DOHH2 (cell line): ENCODE data around the gene RIMBP2.
A peak's percentile ranks its signal among the peaks of the same experiment; 100 is the strongest.
"Not testable (repeated sequence)": the region's sequence is repeated elsewhere in the genome, so short reads cannot be mapped to it uniquely, and the experiment has no call there.

Experiments
- H3F3A ChIP-seq: fragments of 200-600 bp; sonication (generic), shearing (Covaris generic); 2 replicates; pipeline ENCODE4 v1.6.0; 2016; ENCODE audit warnings: antibody characterized with exemption, mild to moderate bottlenecking; ENCODE audit not compliant: control insufficient read depth, insufficient read depth
- H3K27ac ChIP-seq: fragments of 200-600 bp; sonication (generic); 2 replicates; pipeline ENCODE4 v1.5.1; 2014; ENCODE audit warnings: low read depth, mild to moderate bottlenecking, low read length, moderate library complexity
- H3K27me3 ChIP-seq: fragments of 200-600 bp; sonication (generic); 2 replicates; pipeline ENCODE4 v1.6.1; 2014; ENCODE audit warnings: mild to moderate bottlenecking, low read length, mixed read lengths; ENCODE audit not compliant: control insufficient read depth
- H3K36me3 ChIP-seq: fragments of 200-600 bp; sonication (generic); 2 replicates; pipeline ENCODE4 v1.6.1; 2014; ENCODE audit warnings: mild to moderate bottlenecking, low read length, moderate library complexity, mixed read lengths; ENCODE audit not compliant: control insufficient read depth
- H3K4me1 ChIP-seq: fragments of 200-600 bp; sonication (generic); 2 replicates; pipeline ENCODE4 v1.6.1; 2014; ENCODE audit warnings: mild to moderate bottlenecking, low read length, mixed read lengths; ENCODE audit not compliant: control insufficient read depth
- H3K4me2 ChIP-seq: fragments of 200-600 bp; sonication (generic); 2 replicates; pipeline ENCODE4 v1.6.0; 2014; ENCODE audit warnings: mild to moderate bottlenecking, low read length, moderate library complexity
- H3K4me3 ChIP-seq: fragments of 200-600 bp; sonication (generic); 2 replicates; pipeline ENCODE4 v1.5.1; 2014; ENCODE audit warnings: mild to moderate bottlenecking, low read length, mixed read lengths
- H3K79me2 ChIP-seq: fragments of 200-600 bp; sonication (generic); 2 replicates; pipeline ENCODE4 v1.6.1; 2014; ENCODE audit warnings: mild to moderate bottlenecking, low read length, mixed read lengths; ENCODE audit not compliant: control insufficient read depth
- H3K9me2 ChIP-seq: fragments of 200-600 bp; sonication (generic); replicated peaks from 2 replicates; pipeline ENCODE4 v1.6.1; 2014; ENCODE audit warnings: mild to moderate bottlenecking, low read length, mixed read lengths; ENCODE audit not compliant: control insufficient read depth
- H3K9me3 ChIP-seq: fragments of 200-600 bp; sonication (generic); 2 replicates; pipeline ENCODE4 v1.6.1; 2014; ENCODE audit warnings: antibody characterized with exemption, low read length, mixed read lengths; ENCODE audit not compliant: control insufficient read depth, insufficient read depth
- H4K20me1 ChIP-seq: fragments of 200-600 bp; sonication (generic); 2 replicates; pipeline ENCODE4 v1.6.0; 2014; ENCODE audit warnings: low read depth, mild to moderate bottlenecking, antibody characterized with exemption, low read length, moderate library complexity; ENCODE audit not compliant: control insufficient read depth, insufficient read depth
- EZH2phosphoT487 ChIP-seq: fragments of 200-600 bp; sonication (generic); IDR thresholded peaks from 2 replicates; pipeline ENCODE4 v1.6.1; 2017; ENCODE audit warnings: borderline replicate concordance, mild to moderate bottlenecking, antibody characterized with exemption, low read length, moderate library complexity, mixed read lengths
- TF ChIP-seq, protein P1 (sequence below): fragments of 200-600 bp; sonication (generic); IDR thresholded peaks from one replicate; pipeline ENCODE4 v1.5.1; 2014; ENCODE audit warnings: antibody characterized with exemption, mild to moderate bottlenecking, low read depth, low read length; ENCODE audit not compliant: poor library complexity, severe bottlenecking

Gene RIMBP2

DNA sequence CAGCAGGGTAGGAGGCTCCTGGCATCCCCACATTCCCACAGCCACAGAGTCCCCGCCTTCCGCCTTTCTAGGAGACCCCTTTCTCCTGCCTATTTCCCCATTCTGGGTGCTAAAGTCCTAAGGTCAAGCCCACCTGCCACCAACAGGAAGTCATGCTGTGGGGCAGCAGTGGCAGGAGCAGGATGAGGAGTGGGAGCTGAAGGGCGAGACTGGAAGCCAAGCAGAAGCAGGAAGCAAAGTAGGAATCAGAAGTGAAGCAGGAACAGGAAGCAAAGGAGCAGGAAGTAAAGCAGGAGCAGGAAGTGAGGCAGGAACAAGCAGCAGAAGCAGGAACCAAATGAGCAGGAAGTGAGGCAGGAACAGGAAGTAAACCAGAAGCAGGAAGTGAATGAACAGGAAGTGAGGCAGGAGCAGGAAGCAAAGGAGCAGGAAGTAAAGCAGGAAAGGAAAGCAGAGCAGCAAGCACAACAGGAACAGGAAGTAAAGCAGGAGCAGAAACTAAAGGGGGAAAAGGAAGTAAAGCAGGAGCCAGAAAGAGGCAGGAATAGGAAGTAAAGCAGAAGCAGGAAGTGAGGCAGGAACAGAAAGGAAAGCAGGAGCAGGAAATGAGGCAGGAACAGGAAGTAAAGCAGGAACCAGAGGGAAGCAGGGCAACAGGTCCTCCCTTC is 38.3 kb upstream of the RIMBP2 start:
- Histone ChIP-seq H3K4me1 (peaks cover 30% of the 10 kb centered on the region), H4K20me1 (no peaks in the 10 kb centered on the region), H3K27me3 (no peaks in the 10 kb centered on the region), H3F3A (peaks cover 11% of the 10 kb centered on the region), H3K4me3 (peak overlapping the region; percentile 52), H3K9me3 (peaks cover 21% of the 10 kb centered on the region), H3K4me2 (peak overlapping the region; percentile 52), H3K9me2 (no peaks in the 10 kb centered on the region), H3K36me3 (peaks cover 9% of the 10 kb centered on the region), H3K79me2 (no peaks in the 10 kb centered on the region), H3K27ac (peak overlapping the region; percentile 63)
- TF ChIP-seq, protein P1, sequence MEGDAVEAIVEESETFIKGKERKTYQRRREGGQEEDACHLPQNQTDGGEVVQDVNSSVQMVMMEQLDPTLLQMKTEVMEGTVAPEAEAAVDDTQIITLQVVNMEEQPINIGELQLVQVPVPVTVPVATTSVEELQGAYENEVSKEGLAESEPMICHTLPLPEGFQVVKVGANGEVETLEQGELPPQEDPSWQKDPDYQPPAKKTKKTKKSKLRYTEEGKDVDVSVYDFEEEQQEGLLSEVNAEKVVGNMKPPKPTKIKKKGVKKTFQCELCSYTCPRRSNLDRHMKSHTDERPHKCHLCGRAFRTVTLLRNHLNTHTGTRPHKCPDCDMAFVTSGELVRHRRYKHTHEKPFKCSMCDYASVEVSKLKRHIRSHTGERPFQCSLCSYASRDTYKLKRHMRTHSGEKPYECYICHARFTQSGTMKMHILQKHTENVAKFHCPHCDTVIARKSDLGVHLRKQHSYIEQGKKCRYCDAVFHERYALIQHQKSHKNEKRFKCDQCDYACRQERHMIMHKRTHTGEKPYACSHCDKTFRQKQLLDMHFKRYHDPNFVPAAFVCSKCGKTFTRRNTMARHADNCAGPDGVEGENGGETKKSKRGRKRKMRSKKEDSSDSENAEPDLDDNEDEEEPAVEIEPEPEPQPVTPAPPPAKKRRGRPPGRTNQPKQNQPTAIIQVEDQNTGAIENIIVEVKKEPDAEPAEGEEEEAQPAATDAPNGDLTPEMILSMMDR: no peak
- no peak for TF ChIP-seq EZH2phosphoT487

GRCh38 chr12:130752692-130753230 is 36.7 kb upstream of the RIMBP2 start:
- H3K9me3 ChIP-seq: peaks cover 21% of the 10 kb centered on the region
- no peaks in the 10 kb centered on the region for H3K79me2 ChIP-seq
- H3K4me1 ChIP-seq: peaks cover 30% of the 10 kb centered on the region
- H3K9me2 ChIP-seq: no peaks in the 10 kb centered on the region
- H3K36me3 ChIP-seq: peaks cover 9% of the 10 kb centered on the region
- H4K20me1 ChIP-seq: no peaks in the 10 kb centered on the region
- H3K27ac ChIP-seq: no peak overlapping the region
- no peaks in the 10 kb centered on the region for H3K27me3 ChIP-seq
- no peak overlapping the region for H3K4me2 ChIP-seq
- peaks cover 11% of the 10 kb centered on the region for H3F3A ChIP-seq
- TF ChIP-seq, protein P1: peak; percentile 17
- TF ChIP-seq EZH2phosphoT487: no peak
- no peak overlapping the region for H3K4me3 ChIP-seq

DNA sequence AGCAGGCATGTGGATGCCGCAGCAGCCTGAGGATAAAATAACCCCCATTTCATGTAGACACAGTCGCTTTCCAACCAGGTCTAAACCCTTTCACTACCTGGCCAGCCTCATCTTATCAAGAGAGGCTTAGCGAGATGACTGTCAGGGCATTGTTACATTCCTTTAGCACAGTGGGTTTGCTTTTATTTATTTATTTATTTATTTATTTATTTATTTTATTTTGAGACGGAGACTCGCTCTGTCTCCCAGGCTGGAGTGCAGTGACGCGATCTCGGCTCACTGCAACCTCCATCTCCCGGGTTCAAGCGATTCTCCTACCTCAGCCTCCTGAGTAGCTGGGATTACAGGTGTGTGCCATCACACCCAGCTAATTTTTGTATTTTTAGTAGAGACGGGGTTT is 35.9 kb upstream of the RIMBP2 start:
- H3K4me3 ChIP-seq: peak overlapping the region; percentile 37
- not testable (repeated sequence) for H4K20me1 ChIP-seq, H3K36me3 ChIP-seq, H3K27ac ChIP-seq, H3K27me3 ChIP-seq, H3K9me2 ChIP-seq, H3K79me2 ChIP-seq
- peaks cover 11% of the 10 kb centered on the region for H3F3A ChIP-seq
- peak overlapping the region; percentile 50 for H3K4me2 ChIP-seq
- H3K4me1 ChIP-seq: peaks cover 30% of the 10 kb centered on the region
- H3K9me3 ChIP-seq: peaks cover 21% of the 10 kb centered on the region

GRCh38 chr12:130748786-130749185 is 32.7 kb upstream of the RIMBP2 start:
- H3K4me3 ChIP-seq: no peak overlapping the region
- H3K27me3 ChIP-seq: no peaks in the 10 kb centered on the region
- no peaks in the 10 kb centered on the region for H3K36me3 ChIP-seq
- no peaks in the 10 kb centered on the region for H3K79me2 ChIP-seq
- H4K20me1 ChIP-seq: no peaks in the 10 kb centered on the region
- TF ChIP-seq, protein P1: no peak
- TF ChIP-seq EZH2phosphoT487: no peak
- peaks cover 6% of the 10 kb centered on the region for H3F3A ChIP-seq
- H3K4me1 ChIP-seq: peaks cover 13% of the 10 kb centered on the region
- no peak overlapping the region for H3K27ac ChIP-seq
- no peaks in the 10 kb centered on the region for H3K9me2 ChIP-seq
- H3K9me3 ChIP-seq: peaks cover 4% of the 10 kb centered on the region; the same call in 1 of the 2 replicates
- no peak overlapping the region for H3K4me2 ChIP-seq
